Sigmoid colon (tissue), 3 donors: ENCODE data around the gene MTRF1L.

ENCODE experiments used
- POLR2A ChIP-seq, 2 donors: fragments of 450-650 bp; IDR thresholded peaks; one replicate each; pipeline ENCODE4 v1.6.1; 2016; ENCODE audit warnings: antibody characterized with exemption in 2 of 2, mild to moderate bottlenecking in 2 of 2, moderate library complexity in 2 of 2
- TF ChIP-seq, protein P1 (sequence below), 4 experiments: fragments of 450-650 bp in 3 of 4; fragments of 200-600 bp in 1 of 4; IDR thresholded peaks; one replicate each; pipeline ENCODE4 v1.5.1; 2016 to 2019; ENCODE audit warnings: antibody characterized with exemption in 4 of 4, mild to moderate bottlenecking in 3 of 4, moderate library complexity in 2 of 4

DNA sequence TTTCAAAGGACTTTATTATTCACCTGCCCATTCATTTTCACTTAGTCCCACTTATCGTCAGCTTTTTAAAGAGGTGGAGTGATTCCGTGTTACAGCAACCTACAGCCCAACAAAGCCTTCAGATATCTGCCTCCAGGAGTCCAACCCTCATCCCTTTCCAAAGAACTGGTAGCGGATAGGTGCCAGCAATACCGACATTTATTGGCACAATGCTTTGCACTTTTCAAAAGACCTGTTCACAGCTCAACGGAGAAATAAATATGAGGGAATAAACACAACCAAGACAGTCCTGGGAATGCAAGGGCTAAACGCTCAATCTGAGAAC lies 819 bp upstream of the MTRF1L start:
- TF ChIP-seq, protein P1, sequence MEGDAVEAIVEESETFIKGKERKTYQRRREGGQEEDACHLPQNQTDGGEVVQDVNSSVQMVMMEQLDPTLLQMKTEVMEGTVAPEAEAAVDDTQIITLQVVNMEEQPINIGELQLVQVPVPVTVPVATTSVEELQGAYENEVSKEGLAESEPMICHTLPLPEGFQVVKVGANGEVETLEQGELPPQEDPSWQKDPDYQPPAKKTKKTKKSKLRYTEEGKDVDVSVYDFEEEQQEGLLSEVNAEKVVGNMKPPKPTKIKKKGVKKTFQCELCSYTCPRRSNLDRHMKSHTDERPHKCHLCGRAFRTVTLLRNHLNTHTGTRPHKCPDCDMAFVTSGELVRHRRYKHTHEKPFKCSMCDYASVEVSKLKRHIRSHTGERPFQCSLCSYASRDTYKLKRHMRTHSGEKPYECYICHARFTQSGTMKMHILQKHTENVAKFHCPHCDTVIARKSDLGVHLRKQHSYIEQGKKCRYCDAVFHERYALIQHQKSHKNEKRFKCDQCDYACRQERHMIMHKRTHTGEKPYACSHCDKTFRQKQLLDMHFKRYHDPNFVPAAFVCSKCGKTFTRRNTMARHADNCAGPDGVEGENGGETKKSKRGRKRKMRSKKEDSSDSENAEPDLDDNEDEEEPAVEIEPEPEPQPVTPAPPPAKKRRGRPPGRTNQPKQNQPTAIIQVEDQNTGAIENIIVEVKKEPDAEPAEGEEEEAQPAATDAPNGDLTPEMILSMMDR (IDR thresholded peaks at IDR 0.05) = no peak
- no peak for TF ChIP-seq POLR2A (IDR thresholded peaks at IDR 0.05)
